Panc1 (cell line): ENCODE results near the gene NELL2. TPM values are rescaled to one million over a fixed set of nuclear protein-coding genes. Genes with fewer than 3 reads are reported as not detected.

ENCODE experiments used
- ATAC-seq: fragments of 200-7000 bp; cut with Tn5 transposase; 2 replicates; pipeline ENCODE4 v1.9.1; 2020; ENCODE audit warnings: mild to moderate bottlenecking, moderate library complexity
- BruUV-seq: library from RNA; stranded (reverse); fragments of 400-500 nt; replicated peaks from 2 replicates; lab custom pipeline; 2021; lab: Mats Ljungman, UMichigan
- CTCF ChIA-PET: fragments of 300-600 bp; sonication (Branson Sonifier 250); formaldehyde crosslinking; loops from one replicate; lab custom pipeline; 2022; ENCODE audit warnings: antibody characterized with exemption; lab: Charles Lee
- POLR2A ChIA-PET: fragments of 300-600 bp; sonication (Branson Sonifier 250); formaldehyde crosslinking; loops from one replicate; lab custom pipeline; 2022; ENCODE audit warnings: antibody characterized with exemption; lab: Charles Lee
- DNase-seq: peaks from one replicate; pipeline ENCODE4 v3.0.0-alpha.2; 2010; ENCODE audit warnings: low read depth, low spot score
- H3K27ac ChIP-seq: 2 replicates; pipeline ENCODE4 v1.5.1; 2011; ENCODE audit warnings: mild to moderate bottlenecking, low read length, inconsistent platforms
- H3K27me3 ChIP-seq: fragments of 200-500 bp; sonication (Bioruptor generic); 2 replicates; pipeline ENCODE4 v1.6.0; 2014; ENCODE audit warnings: low read length, inconsistent platforms; ENCODE audit not compliant: control insufficient read depth, insufficient read depth
- H3K36me3 ChIP-seq: fragments of 200-500 bp; sonication (Bioruptor generic); 2 replicates; pipeline ENCODE4 v1.5.1; 2014; ENCODE audit warnings: inconsistent platforms, mild to moderate bottlenecking, low read length, moderate library complexity; ENCODE audit not compliant: control insufficient read depth, insufficient read depth
- H3K4me1 ChIP-seq: 2 replicates; pipeline ENCODE4 v1.5.1; 2011; ENCODE audit warnings: inconsistent platforms, mild to moderate bottlenecking, low read length, moderate library complexity; ENCODE audit not compliant: control insufficient read depth, insufficient read depth
- H3K4me3 ChIP-seq, 2 experiments: 2 replicates each; pipeline ENCODE4 v1.5.1; 2011 to 2012; ENCODE audit warnings: low read depth in 2 of 2, low read length in 2 of 2, mild to moderate bottlenecking in 2 of 2, inconsistent platforms in 1 of 2, moderate library complexity in 1 of 2
- H3K9me3 ChIP-seq: fragments of 200-500 bp; sonication (Bioruptor generic); 2 replicates; pipeline ENCODE4 v1.5.1; 2014; ENCODE audit warnings: low read depth, mild to moderate bottlenecking, inconsistent platforms, low read length, moderate library complexity; ENCODE audit not compliant: control insufficient read depth, insufficient read depth
- POLR2AphosphoS5 ChIP-seq: IDR thresholded peaks from 2 replicates; pipeline ENCODE4 v1.6.1; 2012; ENCODE audit warnings: mild to moderate bottlenecking, low read depth, low read length, moderate library complexity
- SIN3A ChIP-seq: IDR thresholded peaks from 2 replicates; pipeline ENCODE4 v1.6.1; 2012; ENCODE audit warnings: low read depth, mild to moderate bottlenecking, low read length, moderate library complexity, borderline replicate concordance; ENCODE audit not compliant: insufficient read depth
- TCF7L2 ChIP-seq: IDR thresholded peaks from 2 replicates; pipeline ENCODE4 v1.6.1; 2011; ENCODE audit warnings: mild to moderate bottlenecking, low read depth, low read length, inconsistent platforms
- in situ Hi-C: cut with HindIII; loops from 2 replicates; pipeline ENCODE4 v1.10.0; 2016; ENCODE audit warnings: low sequenced_read_pairs, low pct_unique_long_range_greater_than_20kb
- intact Hi-C: fragments of 100-400 bp; cut with micrococcal nuclease; formaldehyde crosslinking; loops from one replicate; pipeline ENCODE4 v1.10.0; 2022; ENCODE audit not compliant: unreplicated experiment
- total RNA-seq: library from RNA; stranded (reverse); gene quantifications from one replicate; pipeline ENCODE4 v1.2.1, GENCODE V29; 2021; ENCODE audit not compliant: unreplicated experiment
- TF ChIP-seq, protein P1 (sequence below): fragments of 450-650 bp; IDR thresholded peaks from 2 replicates; pipeline ENCODE4 v1.5.1; 2017; ENCODE audit warnings: mild to moderate bottlenecking
- TF ChIP-seq, protein P2 (sequence below), 2 experiments: IDR thresholded peaks; 2 replicates each; pipeline ENCODE4 v1.6.1; 2011 to 2012; ENCODE audit warnings: low read depth in 2 of 2, control low read depth in 1 of 2, low read length in 1 of 2, mild to moderate bottlenecking in 1 of 2, moderate library complexity in 1 of 2; ENCODE audit not compliant: insufficient read depth in 1 of 2

Gene NELL2
- total RNA-seq, 1 experiment from 2014 or later, result 0.28 TPM

DNA sequence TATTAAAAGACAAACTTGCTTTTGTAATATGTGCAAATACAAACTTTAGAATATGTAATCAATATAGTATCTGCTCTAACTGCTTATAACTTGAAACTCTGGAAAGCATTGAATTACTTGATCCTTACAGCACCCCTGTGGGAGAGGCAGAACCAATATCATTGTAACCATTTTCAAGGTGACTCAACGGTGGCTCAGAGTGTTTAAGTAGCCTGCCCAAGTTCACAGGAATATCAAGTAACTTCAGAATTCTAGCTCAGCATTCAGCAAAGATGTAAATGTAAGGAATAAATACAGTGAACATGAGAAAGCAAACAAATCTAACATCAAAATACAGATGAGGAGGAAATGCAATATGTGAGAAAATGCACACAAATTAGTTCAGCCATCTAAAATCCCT, 264.6 kb downstream of the NELL2 start:
- intact Hi-C loops (no loop called here), in situ Hi-C loops (no loop called here)
- H3K36me3 ChIP-seq, result no peaks in the 10 kb centered on the region
- no peaks in the 10 kb centered on the region for H3K9me3 ChIP-seq
- BruUV-seq, result no TSS peak
- ChIA-PET POLR2A (no interaction called here), CTCF (no interaction called here)
- H3K27ac ChIP-seq, result no peak overlapping the region
- ATAC-seq, result no peak
- no peak for DNase-seq
- H3K27me3 ChIP-seq, result no peaks in the 10 kb centered on the region
- H3K4me1 ChIP-seq, result no peaks in the 10 kb centered on the region
- TF ChIP-seq SIN3A (no peak), POLR2AphosphoS5 (no peak)
- no peak overlapping the region for H3K4me3 ChIP-seq

DNA sequence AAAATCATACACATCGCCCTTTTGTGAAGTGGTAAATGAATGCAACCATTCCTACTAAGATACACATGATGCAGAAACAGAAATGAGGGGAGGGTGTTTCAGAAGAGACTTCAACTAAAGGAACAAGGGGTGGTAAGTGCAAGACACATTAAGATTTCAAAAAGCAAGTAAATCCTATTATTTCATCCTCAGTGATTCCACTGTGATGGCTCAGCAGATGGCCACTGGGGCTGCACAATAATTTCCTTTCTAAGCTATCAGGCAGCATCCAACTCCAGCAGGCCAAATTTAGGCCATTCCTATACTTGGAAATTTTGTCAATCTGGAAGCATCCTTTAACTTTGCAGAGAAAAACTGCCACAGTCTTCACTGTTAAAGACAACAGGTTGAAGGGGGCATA, 272.4 kb downstream of the NELL2 start:
- POLR2A ChIA-PET, result no interaction called here
- intact Hi-C loops, result no loop called here
- in situ Hi-C loops, result no loop called here
- CTCF ChIA-PET, result no interaction called here
- H3K27me3 ChIP-seq, result no peaks in the 10 kb centered on the region
- H3K36me3 ChIP-seq, result no peaks in the 10 kb centered on the region
- no peaks in the 10 kb centered on the region for H3K4me1 ChIP-seq
- H3K9me3 ChIP-seq, result no peaks in the 10 kb centered on the region
- BruUV-seq, result no TSS peak
- H3K27ac ChIP-seq, result no peak overlapping the region
- TF ChIP-seq TCF7L2 (no peak), POLR2AphosphoS5 (no peak), SIN3A (no peak)
- TF ChIP-seq, protein P1, sequence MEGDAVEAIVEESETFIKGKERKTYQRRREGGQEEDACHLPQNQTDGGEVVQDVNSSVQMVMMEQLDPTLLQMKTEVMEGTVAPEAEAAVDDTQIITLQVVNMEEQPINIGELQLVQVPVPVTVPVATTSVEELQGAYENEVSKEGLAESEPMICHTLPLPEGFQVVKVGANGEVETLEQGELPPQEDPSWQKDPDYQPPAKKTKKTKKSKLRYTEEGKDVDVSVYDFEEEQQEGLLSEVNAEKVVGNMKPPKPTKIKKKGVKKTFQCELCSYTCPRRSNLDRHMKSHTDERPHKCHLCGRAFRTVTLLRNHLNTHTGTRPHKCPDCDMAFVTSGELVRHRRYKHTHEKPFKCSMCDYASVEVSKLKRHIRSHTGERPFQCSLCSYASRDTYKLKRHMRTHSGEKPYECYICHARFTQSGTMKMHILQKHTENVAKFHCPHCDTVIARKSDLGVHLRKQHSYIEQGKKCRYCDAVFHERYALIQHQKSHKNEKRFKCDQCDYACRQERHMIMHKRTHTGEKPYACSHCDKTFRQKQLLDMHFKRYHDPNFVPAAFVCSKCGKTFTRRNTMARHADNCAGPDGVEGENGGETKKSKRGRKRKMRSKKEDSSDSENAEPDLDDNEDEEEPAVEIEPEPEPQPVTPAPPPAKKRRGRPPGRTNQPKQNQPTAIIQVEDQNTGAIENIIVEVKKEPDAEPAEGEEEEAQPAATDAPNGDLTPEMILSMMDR, result no peak
- TF ChIP-seq, protein P2, sequence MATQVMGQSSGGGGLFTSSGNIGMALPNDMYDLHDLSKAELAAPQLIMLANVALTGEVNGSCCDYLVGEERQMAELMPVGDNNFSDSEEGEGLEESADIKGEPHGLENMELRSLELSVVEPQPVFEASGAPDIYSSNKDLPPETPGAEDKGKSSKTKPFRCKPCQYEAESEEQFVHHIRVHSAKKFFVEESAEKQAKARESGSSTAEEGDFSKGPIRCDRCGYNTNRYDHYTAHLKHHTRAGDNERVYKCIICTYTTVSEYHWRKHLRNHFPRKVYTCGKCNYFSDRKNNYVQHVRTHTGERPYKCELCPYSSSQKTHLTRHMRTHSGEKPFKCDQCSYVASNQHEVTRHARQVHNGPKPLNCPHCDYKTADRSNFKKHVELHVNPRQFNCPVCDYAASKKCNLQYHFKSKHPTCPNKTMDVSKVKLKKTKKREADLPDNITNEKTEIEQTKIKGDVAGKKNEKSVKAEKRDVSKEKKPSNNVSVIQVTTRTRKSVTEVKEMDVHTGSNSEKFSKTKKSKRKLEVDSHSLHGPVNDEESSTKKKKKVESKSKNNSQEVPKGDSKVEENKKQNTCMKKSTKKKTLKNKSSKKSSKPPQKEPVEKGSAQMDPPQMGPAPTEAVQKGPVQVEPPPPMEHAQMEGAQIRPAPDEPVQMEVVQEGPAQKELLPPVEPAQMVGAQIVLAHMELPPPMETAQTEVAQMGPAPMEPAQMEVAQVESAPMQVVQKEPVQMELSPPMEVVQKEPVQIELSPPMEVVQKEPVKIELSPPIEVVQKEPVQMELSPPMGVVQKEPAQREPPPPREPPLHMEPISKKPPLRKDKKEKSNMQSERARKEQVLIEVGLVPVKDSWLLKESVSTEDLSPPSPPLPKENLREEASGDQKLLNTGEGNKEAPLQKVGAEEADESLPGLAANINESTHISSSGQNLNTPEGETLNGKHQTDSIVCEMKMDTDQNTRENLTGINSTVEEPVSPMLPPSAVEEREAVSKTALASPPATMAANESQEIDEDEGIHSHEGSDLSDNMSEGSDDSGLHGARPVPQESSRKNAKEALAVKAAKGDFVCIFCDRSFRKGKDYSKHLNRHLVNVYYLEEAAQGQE (IDR thresholded peaks at IDR 0.05; ENCODE audit: insufficient read depth in 1 of 2, low read depth in 2 of 2, low read length in 1 of 2), result no peak
- ATAC-seq (no peak), DNase-seq (no peak)
- H3K4me3 ChIP-seq, result no peak overlapping the region

DNA sequence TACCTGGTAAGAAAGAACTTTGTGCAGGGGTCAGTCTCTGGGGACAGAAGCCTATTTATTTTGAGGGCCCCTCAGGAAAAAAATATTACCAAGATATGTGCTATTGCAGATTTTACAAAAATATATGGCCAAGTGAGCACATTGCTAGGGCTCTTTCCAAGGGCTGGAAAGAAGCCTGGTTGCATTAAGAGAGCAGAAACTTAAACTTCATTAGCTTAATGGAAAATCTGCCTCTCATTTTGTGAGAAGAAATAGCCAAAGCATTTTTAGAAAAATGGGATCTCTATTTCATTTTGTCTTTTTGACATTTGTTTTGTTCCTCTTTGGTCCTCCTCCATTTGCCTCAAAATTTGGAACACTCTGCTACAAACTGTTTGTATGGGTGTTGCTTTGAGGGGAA, 283.5 kb downstream of the NELL2 start:
- POLR2A ChIA-PET, result no interaction called here
- ATAC-seq, result no peak
- in situ Hi-C loops (no loop called here), intact Hi-C loops (no loop called here)
- no peak for DNase-seq
- H3K27ac ChIP-seq, result no peak overlapping the region
- no peaks in the 10 kb centered on the region for H3K4me1 ChIP-seq
- H3K36me3 ChIP-seq, result no peaks in the 10 kb centered on the region
- no peak overlapping the region for H3K4me3 ChIP-seq
- no peaks in the 10 kb centered on the region for H3K27me3 ChIP-seq
- BruUV-seq, result no TSS peak
- H3K9me3 ChIP-seq, result no peaks in the 10 kb centered on the region
- TF ChIP-seq SIN3A, result no peak
- TF ChIP-seq, protein P1, result no peak
- TF ChIP-seq TCF7L2, result no peak
- CTCF ChIA-PET, result no interaction called here
